SU-DHL-6 (cell line): ENCODE results near the gene UBE2G2.

Experiments used
- EZH2phosphoT487 ChIP-seq: fragments of 200-600 bp; sonication (generic), shearing (Covaris generic); conservative IDR thresholded peaks from 2 replicates; pipeline ENCODE4 v1.6.1; 2018; ENCODE audit warnings: mild to moderate bottlenecking, antibody characterized with exemption, low read length, moderate library complexity, mixed read lengths
- TF ChIP-seq, protein P1 (sequence below): fragments of 200-600 bp; sonication (generic); IDR thresholded peaks from one replicate; pipeline ENCODE4 v1.5.1; 2017; ENCODE audit warnings: antibody characterized with exemption, mild to moderate bottlenecking, low read length, moderate library complexity; ENCODE audit not compliant: insufficient read depth, poor library complexity, severe bottlenecking

DNA sequence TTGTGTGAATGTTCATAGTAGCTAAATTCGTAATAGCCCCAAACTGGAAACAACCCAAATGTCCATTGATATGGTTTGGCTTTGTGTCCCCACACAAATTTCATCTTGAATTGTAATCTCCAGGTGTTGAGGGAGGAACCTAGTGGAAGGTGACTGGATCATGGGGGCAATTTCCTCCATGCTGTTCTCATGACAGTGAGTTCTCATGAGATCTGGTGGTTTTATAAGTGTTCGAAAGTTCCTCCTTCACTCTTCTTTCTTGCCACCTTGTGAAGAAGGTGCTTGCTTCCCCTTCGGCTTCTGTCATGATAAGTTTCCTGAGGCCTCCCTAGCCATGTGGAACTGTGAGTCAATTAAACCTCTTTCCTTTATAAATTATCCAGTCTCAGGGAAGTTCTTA lies 11.3 kb downstream of the UBE2G2 start:
- TF ChIP-seq, protein P1, sequence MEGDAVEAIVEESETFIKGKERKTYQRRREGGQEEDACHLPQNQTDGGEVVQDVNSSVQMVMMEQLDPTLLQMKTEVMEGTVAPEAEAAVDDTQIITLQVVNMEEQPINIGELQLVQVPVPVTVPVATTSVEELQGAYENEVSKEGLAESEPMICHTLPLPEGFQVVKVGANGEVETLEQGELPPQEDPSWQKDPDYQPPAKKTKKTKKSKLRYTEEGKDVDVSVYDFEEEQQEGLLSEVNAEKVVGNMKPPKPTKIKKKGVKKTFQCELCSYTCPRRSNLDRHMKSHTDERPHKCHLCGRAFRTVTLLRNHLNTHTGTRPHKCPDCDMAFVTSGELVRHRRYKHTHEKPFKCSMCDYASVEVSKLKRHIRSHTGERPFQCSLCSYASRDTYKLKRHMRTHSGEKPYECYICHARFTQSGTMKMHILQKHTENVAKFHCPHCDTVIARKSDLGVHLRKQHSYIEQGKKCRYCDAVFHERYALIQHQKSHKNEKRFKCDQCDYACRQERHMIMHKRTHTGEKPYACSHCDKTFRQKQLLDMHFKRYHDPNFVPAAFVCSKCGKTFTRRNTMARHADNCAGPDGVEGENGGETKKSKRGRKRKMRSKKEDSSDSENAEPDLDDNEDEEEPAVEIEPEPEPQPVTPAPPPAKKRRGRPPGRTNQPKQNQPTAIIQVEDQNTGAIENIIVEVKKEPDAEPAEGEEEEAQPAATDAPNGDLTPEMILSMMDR: no peak
- TF ChIP-seq EZH2phosphoT487: no peak
